DMS53 (cell line): ENCODE results near the gene MTPN.
A peak's percentile ranks its signal among the peaks of the same experiment; 100 is the strongest.

Source experiments
- DNase-seq: peaks from one replicate; lab custom pipeline; 2025; lab: John Stamatoyannopoulos, UW

MTPN gene

GRCh38 chr7:135981958-135982646 is 4.9 kb upstream of the MTPN start:
- peak; percentile 15 for DNase-seq

GRCh38 chr7:135980665-135981180 is 3.6 kb upstream of the MTPN start:
- no peak for DNase-seq

- DNase-seq, result no peak
Observed at GRCh38 chr7:135980012-135980551, 2.9 kb upstream of the MTPN start.

GRCh38 chr7:135979471-135980011 is 2.4 kb upstream of the MTPN start:
- no peak for DNase-seq

DNA sequence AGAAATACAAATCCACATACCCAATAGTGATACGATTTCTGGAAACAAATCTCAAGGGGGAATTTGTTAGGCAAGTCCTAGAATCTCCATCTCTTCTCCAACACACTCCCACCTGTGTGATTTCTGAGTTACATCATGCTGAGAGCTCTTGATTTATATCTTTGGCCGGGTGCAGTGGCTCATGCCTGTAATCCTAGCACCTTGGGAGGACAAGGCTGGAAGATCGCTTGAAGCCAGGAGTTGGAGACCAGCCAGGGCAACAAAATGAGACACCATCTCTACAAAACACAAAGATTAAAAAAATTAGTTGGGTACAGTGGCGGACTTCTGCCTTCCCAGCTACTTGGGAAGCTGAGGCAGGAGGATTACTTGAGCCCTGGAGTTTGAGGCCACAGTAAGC is 1.5 kb upstream of the MTPN start:
- no peak for DNase-seq

DNA sequence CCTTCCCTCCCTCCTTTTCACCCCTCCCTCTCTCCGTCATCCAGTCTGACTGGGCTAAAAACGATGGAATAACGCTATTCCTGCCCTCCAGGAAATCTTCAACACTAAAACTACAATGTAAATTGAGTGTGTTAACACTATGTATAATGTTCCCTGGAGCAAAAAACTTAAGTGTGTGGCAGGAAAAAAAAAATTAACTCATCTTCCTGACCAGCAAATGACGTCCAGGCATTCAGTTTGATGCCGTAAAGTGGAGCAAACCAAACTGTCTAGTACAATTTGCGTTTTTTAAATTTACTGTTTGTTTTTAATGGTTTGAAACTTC is 545 bp upstream of the MTPN start:
- no peak for DNase-seq

GRCh38 chr7:135976312-135977006 is 700 bp downstream of the MTPN start:
- DNase-seq, result peak; percentile 77

GRCh38 chr7:135975166-135975565 is 2.0 kb downstream of the MTPN start:
- DNase-seq, result no peak

GRCh38 chr7:135974667-135975066 is 2.5 kb downstream of the MTPN start:
- DNase-seq, result no peak

GRCh38 chr7:135971366-135971725 is 5.8 kb downstream of the MTPN start:
- no peak for DNase-seq

- no peak for DNase-seq
Observed at GRCh38 chr7:135970682-135971365, 6.3 kb downstream of the MTPN start.

GRCh38 chr7:135970045-135970444 is 7.1 kb downstream of the MTPN start:
- no peak for DNase-seq

DNA sequence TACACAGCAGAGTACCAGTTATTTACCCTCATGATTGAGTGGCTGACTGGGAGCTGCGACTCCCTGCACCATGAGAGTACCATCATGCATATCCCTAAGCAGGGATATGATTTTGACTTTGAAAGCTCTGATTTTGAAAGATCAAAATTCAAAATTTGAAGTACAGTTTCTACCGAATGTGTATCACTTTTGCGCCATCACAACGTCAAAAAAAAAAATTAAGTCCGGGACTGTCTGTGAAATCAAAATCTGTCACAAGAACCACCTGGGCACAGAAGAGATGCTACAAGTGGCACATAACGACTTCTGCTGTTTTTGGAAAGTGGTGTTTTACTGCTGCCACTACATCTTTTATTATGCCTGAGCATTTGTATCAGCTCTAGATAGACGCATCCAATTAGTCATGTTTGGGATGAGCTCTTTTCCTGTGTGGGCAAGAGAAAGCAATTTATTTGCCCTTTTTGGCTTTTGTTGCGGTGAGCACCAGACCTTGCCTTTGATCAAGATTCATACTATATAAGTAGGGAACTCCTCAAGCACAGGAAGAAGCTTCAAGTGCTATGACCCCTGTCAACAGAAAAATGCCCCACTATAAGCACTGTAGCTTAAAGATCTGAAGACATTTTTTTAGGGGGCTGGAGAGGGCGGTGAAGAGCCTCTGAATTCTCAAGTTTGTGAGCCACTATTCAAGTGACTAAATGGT is 10.7 kb downstream of the MTPN start:
- DNase-seq, result no peak

- DNase-seq, result no peak
Observed at GRCh38 chr7:135965602-135966001, 11.6 kb downstream of the MTPN start.

GRCh38 chr7:135964791-135965190 is 12.4 kb downstream of the MTPN start:
- no peak for DNase-seq

- DNase-seq, result no peak
Observed at GRCh38 chr7:135964274-135964673, 12.9 kb downstream of the MTPN start.

GRCh38 chr7:135962802-135963201 is 14.4 kb downstream of the MTPN start:
- no peak for DNase-seq

DNA sequence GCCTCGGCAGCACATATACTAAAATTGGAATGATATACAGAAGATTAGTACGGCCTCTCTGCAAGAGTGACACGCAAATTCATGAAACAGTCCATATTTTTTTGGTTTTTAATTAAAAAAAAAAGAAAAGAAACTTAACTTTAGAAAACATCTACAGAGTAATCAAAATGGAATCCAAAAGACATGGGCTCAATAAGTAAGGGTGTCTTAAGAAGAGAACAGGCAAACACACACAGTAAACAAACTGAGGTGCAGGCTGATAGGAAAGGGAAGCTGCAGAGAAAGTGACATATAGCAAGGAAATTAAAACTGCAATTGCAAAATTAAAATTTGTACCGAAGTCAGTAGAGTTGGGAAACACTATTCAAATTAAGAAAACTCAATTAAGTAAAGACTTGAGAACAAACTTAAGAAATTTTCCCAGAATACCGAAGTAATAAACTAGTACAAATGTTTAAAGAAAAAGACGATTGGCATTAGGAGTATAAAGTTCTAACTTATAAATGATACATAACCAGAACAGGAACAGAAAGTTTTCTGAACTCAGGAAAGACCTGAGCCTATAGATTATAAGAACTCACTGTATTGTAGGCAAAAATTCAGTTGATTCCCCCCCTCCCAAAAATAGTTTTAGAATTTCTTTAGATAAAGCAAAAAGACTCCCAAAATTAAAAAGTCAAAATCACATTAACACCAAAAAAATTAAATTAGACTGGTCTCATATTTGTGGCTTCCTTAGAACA is 16.3 kb downstream of the MTPN start:
- DNase-seq, result no peak

GRCh38 chr7:135959646-135960363 is 17.4 kb downstream of the MTPN start:
- no peak for DNase-seq

- no peak for DNase-seq
Observed at GRCh38 chr7:135958173-135958572, 19.0 kb downstream of the MTPN start.

DNA sequence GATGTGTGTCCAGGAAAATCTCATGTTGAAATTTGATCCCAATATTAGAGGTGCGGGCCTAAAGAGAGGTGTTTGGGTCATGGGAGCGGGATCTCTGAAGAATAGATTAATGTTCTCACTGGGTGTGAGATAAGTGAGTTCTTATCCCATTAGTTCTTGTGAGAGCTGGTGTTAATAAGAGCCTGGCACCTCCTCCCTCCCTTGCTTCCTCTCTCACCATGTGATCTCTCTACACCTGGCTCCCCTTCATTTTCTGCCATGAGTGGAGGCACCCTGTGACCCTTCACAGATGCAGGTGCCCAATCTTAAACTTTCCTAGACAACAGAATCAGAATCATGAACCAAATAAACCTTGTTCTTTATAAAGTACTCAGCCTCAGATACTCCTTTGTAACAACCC is 19.5 kb downstream of the MTPN start:
- no peak for DNase-seq
